ENCODE results near the gene TAS2R41.

TAS2R41 gene, protein sequence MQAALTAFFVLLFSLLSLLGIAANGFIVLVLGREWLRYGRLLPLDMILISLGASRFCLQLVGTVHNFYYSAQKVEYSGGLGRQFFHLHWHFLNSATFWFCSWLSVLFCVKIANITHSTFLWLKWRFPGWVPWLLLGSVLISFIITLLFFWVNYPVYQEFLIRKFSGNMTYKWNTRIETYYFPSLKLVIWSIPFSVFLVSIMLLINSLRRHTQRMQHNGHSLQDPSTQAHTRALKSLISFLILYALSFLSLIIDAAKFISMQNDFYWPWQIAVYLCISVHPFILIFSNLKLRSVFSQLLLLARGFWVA

DNA sequence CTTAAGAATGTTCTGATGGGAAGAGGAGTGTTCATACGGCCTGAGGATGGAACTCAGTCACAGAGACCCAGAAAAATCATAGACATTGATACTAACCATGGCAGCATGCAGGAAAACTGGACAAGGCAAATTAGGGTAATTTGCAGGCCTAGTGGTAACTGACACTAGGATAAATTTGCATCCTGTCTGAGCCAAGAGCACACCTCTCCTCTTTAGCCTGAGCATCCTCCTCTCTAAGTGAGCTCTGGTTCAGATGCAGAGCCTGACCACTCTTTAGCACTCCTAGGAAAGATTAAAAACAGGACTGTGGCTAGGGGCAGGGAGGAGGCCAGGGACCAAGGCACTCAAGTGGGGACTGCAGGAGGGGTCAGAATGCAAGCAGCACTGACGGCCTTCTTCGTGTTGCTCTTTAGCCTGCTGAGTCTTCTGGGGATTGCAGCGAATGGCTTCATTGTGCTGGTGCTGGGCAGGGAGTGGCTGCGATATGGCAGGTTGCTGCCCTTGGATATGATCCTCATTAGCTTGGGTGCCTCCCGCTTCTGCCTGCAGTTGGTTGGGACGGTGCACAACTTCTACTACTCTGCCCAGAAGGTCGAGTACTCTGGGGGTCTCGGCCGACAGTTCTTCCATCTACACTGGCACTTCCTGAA lies at the start of gene TAS2R41:
Gene TAS2R41, plus strand, starts transcription at position 373 of the 650 bp plus-strand sequence. Its CDS starts 0 bp downstream, at position 373.
- DNase-seq, result no peak

DNA sequence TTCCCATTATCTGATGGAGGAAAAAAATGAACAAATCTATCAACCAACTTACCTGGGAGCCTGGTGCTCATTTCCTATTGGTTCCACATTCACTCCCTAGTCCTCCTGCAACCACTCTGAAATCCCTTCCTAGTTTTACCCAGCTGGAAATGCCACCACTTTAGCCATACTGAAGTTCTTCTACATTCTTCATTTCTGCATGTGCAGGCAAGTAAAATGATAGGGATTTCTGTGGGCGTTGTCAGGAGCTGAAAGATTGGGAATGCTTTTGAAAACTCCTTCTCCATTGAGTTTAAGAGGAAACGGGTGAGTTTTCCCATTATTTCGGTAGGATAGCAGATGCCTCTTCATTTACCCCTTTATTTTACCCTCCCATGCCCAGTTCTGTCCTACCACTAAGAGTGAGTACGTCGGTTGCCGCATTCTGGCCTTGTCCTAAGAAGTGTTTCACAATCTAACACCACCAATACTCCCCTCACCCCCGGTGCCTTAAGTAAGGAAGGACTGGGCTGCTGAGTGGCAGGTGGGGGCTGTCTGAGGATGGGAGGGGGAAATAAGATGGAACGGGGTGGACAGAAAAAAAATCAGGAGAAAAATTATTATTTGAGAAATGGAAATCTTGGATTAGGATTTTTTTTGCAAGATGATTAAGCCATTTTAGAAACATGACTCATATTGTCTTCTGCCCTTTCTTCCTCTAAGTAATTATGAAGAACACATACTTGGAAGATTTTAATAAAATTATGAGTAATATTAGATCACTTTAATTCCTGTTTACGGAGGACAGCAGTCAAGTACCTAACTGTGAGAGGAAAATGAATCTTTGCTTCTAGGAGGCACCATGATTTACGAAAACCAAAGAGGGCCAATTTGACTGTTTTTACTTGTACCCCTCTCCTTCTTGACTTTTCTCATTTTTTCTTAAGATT lies 47.6 kb upstream of the TAS2R41 start:
- no peak for DNase-seq

DNA sequence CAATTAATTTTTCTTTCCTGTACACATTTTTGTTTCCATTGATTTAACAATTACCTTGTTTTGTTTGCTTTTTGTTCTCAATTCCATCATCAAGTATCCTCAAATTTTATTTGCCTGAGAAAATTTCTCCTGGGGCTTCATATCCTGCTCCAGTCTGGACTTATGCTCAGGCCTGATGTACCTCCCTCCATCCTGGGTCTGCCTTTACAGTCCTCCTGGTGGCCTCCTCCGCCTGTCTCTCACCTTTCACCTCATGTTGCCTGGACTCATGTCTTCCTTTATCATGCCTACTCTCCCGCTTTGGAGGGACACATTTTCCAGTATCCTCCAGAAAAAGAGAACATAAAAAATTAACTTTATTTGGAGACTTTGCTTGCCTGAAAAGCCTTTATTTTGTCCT lies 46.6 kb upstream of the TAS2R41 start:
- no peak for DNase-seq

DNA sequence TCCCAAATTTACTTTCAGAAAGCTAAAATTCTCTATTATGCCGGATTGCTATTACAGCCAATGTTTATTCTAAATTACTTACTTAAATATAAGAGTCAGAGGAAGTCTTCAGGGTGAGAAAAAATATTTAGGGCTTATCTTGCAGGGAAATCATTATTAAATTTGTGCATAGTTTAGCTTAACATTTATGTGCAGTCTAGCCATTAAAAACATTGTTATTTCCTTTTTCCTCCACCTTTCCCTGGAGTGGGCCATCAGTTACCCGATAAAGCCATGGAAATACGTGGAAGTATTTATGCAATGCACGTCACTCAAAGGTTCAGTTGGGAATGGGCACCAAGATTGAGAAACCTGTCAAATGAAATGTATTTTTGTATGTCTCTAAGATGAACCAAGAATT lies 43.9 kb upstream of the TAS2R41 start:
- DNase-seq, result no peak

DNA sequence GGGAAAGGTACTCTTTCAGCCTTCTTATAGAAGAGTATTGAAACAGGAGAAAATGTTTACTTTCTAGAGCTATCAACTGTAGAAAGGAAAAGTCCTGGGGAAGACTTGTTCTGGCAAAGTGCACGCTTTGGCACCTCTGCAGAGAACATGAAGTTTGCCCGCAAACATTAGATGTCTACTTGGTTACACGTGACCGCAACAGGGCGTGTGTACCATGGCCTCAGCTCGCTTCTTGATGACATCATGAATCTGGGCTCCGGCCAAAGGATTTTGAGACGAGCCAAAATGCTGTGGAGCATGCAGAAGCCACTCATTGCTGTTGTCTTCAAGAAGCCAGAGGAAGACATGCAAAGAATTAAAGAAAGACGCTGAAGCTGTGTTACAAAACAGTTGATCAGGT lies 43.0 kb upstream of the TAS2R41 start:
- DNase-seq, result no peak

DNA sequence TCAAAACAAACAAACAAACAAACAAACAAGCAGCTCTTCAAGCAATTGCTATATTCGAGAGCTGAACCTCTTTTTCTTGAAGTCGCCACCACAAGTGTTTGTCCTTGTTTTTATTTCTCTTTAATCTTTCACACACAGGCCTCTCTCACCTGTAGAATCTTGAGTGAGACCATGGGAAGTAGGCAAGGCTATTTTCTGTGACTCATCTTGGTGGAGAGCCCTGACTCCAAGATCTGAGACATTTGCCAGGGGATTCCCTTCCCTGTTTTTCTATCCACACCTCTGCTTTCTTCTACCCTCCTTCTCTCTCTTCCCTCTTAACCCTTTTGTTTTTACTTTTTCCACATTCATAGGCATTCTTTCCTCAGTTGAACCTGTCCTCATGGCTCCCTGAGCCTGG lies 42.4 kb upstream of the TAS2R41 start:
- no peak for DNase-seq

DNA sequence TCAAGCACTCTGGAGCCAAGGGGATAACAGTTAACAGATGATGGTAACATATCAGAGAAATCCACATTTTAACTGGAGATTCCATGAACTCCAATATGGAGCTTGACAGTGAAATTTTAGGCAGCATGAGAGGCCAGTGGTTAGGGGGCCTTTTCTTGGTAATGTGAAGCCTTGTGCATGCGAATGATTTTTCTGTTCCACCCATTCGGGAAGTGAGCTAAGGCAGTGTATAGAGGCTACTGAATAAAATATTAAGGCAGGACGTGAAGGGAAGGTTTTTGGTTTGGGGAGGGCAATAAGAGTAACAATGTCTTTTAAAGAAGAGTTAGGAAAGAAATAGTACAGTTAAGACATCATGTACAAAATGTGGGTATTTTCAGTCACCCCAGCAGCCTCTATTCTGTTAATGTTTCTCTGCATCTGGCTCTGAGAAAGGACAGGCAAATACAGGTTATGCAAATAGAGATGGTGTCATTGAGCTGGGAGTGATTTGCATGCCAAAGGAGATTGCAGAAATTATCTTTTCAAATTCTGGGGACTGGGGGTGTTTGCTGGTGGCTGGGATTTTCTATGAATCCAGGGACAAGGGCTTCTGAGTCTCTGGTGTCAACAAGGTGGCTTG lies 41.2 kb upstream of the TAS2R41 start:
- DNase-seq, result no peak

DNA sequence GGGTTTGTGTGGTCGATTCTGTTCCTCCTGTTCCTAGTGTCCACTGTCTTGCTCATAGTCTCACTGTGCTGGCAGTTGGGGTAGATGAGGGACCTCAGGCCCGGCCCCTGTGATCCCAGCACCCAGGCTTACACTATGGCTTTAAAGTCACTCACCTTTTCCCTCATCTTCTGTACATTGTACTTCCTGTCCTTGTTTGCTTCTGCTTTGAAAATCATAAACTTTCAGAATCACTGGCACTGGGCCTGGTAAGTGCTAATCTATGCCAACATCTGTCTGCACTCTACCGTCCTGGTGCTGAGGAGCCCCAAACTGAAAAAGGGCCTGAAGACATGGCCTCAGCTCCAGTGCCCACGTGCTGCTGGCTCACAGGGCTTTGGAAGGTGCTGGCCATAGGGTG lies 40.1 kb upstream of the TAS2R41 start:
- DNase-seq, result no peak

DNA sequence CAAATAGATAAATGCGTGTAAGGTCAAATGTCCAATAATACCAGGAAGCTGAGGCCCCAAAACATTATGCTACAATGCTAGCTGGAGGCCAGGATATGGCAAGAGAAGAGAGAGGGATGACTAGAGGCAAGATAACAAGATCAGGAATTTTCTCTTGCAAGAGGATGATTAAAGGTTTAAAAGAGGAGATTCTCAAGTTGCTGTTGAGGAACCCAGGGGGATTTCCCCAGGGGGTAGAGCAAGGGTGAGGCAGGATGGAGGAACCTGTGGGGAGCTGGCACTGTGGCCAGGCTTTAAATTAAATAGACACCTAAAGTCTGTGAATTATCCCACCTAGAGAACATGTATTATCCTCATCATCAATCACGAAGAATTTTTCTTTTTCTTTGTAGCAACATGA lies 37.8 kb upstream of the TAS2R41 start:
- DNase-seq, result no peak

DNA sequence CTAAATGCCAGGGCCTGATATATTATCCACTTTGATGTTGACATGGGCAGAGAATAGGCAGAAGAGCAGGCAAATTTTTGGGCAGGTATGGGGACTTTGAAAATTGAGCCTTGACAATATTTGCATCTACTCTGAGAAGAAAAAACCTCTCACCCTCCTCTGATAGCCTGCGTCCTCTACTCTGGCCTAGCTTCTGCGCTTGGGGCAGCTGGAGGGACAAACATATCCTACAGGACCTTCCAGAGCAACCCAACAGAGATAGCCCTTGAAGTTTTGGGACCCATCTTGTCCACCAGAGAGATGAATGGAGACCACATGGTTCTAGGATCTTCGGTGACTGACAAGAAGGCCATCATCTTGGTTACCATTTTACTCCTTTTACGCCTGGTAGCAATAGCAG lies 34.5 kb upstream of the TAS2R41 start, which contains the start of gene TAS2R60:
Gene TAS2R60, plus strand, starts transcription at position 301 of the 400 bp plus-strand sequence. Its CDS starts 0 bp downstream, at position 301.
- DNase-seq, result no peak

DNA sequence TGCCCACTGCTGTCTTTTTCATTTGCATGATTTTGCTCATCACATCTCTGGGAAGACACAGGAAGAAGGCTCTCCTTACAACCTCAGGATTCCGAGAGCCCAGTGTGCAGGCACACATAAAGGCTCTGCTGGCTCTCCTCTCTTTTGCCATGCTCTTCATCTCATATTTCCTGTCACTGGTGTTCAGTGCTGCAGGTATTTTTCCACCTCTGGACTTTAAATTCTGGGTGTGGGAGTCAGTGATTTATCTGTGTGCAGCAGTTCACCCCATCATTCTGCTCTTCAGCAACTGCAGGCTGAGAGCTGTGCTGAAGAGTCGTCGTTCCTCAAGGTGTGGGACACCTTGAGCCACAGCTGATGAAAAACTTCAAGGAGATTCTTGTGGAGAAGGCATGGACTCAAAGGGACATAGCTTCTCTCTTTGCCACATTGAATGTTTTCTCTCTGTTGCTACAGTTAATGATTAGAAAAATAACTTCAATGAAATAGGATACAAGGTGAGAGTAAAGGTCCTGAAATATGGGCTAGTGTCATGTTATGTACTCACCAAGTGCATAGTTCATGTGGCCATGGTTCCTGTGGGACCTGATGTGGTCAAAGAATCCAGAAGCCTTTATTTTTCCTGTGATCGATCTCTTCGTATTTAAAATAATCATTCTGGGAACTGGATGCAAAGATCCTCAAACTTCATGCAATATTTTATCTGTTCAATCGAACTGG lies 33.5 kb upstream of the TAS2R41 start:
- DNase-seq, result no peak

DNA sequence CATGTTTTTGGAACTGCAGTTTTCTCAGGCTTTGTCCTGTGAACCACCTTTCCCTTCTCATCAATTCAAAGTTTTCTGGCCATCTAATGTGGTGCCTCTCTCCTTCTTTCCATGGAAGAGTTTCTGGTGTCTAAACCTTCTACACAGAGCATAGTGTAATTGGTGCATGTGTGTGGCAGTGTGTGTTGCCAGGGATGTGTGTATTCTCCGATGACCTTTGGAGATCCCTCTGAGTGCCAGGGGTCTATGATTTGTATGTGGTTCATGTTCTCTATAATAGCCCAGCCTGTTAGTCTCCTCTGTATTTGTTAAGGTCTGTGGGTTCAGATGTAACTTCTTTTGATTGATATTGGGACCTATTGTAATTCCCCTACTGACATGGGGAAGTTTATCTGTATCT lies 32.9 kb upstream of the TAS2R41 start:
- no peak for DNase-seq

DNA sequence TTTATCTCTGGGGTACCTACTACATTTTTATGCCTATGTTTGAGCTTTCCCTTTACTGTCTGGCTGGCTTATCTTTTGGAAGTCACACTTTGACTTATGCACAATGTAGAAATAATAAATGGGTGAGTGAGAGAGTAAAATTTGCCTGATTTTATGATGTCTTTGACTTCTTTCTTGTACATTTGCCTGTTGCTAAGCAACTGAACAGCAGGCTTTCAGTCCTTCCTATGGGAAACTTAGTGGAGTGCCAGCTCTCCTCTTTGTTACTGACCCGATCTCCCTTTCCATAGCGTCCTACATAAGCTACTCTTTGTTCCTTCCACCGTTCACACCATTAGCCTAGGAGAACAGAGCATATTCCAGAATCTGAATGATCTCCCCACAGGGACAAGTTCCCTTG lies 30.2 kb upstream of the TAS2R41 start:
- DNase-seq, result no peak

DNA sequence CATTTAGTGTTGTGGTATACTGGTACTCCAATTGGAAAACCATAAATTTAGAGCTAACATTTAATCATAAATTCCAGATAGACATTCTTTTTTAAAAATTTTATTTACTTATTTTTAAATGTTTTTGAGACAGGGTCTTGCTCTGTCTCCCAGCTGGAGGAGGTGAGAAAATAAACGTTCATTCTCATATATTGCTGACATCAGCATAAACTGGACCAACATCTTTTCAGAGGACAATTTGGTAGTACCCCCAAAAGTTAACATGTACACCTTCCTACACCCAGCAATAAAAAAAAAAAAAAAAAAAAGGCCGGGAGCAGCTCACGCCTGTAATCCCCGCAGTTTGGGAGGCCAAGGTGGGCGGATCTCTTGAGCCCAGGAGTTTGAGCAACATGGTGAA lies 29.2 kb upstream of the TAS2R41 start:
- no peak for DNase-seq

DNA sequence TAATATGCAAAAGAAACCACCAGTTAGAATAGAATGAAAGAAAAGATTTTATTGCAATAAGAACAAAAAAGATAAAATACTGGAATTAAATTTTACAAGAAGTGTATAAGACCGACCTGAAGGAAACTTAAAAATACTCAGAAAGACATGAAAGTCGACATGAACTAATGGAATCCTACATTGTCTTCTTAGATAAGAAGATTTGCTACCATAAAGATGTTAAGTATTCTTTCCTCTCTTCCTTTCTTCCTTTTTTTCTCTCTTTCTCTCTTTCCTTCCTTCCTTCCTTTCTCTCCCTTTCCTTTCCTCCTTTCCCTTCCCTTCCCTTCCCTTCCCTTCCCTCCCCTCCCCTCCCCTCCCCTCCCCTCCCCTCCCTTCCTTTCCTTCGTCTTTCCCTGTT lies 27.9 kb upstream of the TAS2R41 start:
- no peak for DNase-seq

DNA sequence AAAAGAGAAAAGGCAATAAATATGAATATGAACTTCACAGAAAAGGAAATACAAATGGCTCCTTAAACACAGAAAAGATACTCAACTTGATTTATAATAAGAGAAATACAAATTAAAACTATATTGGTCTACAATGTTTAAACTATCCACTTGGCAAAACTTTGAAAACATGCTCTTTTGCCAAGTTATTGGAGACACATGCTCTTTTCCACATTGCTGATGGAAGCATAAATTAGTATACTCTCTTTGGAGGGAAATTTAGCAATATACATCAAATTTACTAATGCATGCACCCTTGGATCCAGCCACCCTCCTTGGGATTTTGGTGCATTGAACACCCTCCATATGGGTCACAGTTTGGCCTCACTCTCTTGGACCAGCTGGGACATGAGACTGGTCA lies 26.6 kb upstream of the TAS2R41 start:
- DNase-seq, result no peak

DNA sequence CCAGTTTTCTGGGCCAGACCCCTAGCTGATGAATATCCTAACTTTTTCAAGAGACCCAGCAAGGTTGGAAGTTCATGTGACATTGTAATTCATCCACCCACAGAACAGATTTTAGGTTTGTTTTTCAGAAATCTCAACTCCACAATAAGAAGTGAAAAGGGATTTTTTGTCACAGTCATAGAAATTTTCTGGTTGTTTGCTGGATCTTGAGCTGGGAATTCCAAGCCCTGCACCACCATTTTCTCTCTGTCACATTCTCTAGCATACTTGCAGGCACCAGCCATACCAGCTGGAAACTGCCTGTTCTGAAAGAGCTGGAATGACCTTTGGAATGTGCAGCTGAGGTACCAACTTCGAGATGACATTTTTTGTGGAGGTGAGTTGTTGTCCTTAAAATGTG lies 25.9 kb upstream of the TAS2R41 start:
- no peak for DNase-seq

DNA sequence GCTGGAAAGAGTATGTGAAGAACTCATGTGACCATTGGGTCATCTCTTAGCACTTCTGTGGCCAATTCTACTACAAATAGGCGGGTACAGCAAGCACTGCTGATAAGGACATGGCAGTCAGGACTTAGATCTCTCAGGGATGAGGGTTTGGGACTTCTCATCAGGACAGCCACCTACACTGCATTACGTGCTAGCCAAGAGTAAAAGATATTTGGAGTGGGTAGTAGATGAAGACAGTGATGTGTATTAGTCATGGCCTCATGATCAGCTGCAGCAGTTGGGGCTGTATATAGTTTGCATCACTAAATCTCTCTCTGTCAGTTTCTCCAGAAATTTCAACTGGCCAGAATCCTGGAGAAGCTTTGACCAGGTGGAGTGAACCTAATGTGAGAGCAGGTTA lies 25.2 kb upstream of the TAS2R41 start:
- DNase-seq, result no peak

DNA sequence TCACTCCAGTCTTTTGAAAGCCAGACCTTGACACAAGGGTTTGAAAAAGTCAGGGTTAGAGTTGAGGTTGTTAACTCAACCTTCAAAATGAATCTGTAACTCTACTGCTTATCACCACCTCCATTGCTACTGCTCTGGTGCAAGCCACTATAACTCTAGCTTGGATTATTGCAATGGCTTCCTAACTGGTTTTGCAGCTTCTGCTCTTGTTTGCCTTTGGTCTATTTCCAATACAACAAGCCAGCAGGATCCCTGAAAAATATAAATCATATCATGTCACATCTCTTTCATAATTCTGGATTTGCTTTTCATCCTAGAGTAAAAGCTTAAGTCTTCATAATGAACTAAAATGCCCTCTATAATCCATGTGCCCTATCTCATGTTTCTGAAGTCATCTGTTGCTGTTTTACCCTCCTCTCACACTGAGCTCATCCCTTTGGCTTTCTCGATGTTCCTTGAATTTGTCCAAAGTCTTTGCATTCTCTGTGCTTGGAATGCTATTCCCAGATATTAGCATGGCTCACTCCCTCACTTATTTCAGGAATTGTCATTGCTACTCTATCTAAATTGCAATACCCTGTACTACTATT lies 23.5 kb upstream of the TAS2R41 start:
- no peak for DNase-seq

DNA sequence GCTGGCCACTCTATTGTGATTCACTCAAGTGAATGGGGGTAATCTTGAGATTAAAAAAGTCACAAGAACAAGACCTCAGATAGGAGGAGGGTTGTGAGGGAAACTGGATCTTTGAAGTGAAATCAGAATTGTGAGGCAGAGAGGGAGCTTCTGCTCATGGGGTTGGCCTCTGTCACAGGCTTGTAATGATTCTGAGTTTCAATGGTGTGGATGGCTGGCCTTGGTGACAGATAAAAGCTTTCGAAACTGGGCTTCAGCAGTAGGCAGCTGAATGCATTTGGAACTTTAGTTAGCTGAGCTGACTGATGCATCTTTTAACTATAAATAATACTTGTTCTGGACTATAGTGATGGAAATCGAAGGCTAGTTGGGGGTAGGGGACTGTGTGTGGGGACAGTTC lies 22.2 kb upstream of the TAS2R41 start:
- DNase-seq, result no peak

DNA sequence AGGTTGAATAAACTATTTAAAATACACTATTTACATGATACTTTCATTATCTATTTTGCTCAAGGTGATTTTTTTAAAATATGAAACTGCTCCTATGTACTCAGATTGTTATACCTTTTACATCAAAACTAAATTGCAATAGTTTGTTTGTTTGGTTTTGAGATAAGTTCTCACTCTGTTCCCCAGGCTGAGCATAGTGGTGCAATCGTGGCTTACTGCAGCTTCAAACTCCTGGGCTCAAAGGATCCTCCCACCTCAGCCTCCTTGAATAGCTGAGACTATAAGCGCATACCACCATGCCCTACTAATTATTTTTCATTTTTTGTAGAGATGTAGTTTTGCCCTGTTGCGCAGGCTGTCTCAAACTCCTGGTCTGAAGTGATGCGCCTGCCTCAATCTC lies 21.7 kb upstream of the TAS2R41 start:
- no peak for DNase-seq

Data from midbrain (tissue), 1 donor.